GM15510 (cell line): Measurements from ENCODE around the gene MDFI.

Experiments
- POLR2A ChIP-seq: IDR thresholded peaks from 3 replicates; pipeline ENCODE4 v1.6.1; 2011; ENCODE audit warnings: borderline replicate concordance; ENCODE audit not compliant: insufficient read length; ENCODE audit errors: extremely low read depth

Gene MDFI

DNA sequence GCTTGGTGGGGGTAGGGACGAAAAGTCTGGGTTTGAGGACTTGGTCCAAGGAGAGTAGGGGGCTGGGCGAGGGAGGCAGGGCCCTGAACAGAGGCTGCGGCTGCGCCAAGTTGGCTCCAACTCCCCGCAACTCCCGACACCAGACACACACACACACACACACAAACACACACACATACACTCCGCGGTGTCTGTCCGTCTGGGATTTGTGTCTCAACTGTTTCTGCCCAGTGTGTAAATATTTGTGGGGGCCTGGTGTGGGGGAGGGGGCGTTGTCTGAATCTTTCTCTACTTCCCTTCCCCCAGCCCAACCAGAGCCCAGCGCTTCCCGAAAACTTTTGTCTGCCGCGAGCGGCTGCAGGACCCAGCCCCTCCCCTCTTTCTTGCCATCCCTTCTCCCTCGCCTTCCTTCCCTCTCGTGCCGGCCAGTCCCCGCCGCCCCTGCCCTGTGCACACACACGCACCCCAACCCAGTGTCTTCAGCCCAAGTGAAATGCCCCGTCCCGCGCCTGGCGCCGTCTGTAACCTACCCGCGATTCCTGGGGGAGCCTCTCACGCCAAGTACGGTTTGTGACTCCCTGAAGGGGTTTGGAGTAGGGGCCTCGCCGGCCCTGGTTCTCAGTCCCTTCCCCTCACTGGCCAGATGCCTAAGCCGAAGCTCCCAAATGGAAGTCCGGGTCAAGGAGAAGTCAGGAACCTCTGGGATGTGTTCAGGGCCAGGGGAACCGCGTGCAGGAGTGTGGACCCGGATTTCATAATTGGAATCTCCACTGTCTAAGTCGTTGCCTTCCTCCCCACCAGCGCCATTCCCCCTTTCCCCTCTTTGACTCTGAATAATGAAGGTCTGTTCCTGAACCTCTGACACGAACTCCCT lies 904 bp downstream of the MDFI start:
- TF ChIP-seq POLR2A, result no peak

GRCh38 chr6:41639809-41640371 lies 1.6 kb downstream of the MDFI start:
- no peak for TF ChIP-seq POLR2A

- TF ChIP-seq POLR2A, result no peak
Measured at GRCh38 chr6:41640426-41640825, 2.2 kb downstream of the MDFI start.

DNA sequence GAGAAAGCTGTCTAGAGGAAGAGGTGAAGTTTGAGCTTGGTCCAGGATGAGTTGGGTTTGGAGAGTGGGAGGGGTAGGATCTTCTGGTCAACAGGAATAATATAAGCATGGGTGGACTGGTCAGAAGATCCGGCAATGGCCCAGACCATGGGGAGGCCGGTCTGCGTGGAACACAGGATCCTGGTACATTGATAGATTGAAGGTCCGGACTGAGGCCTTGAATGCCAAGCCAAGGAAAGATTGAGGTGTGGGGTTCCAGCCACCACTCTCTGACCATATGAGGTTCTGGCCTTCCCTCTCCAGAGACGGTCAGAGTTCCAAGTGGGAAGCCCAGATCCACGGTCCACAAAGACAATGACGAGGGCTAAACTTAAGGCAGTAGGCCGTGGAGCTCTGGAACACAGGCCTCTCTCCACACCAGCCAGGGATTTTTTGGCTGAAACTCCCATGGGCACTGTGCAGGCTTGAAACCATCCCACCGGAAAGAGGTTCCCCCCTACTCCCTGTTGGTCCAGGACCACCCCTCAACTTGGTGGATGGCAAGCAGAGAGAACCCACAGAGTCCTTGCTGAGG lies 3.2 kb downstream of the MDFI start:
- TF ChIP-seq POLR2A, result no peak

- no peak for TF ChIP-seq POLR2A
Measured at GRCh38 chr6:41642090-41642959, 4.1 kb downstream of the MDFI start.

- no peak for TF ChIP-seq POLR2A
Measured at GRCh38 chr6:41642960-41643898, 5.0 kb downstream of the MDFI start.

DNA sequence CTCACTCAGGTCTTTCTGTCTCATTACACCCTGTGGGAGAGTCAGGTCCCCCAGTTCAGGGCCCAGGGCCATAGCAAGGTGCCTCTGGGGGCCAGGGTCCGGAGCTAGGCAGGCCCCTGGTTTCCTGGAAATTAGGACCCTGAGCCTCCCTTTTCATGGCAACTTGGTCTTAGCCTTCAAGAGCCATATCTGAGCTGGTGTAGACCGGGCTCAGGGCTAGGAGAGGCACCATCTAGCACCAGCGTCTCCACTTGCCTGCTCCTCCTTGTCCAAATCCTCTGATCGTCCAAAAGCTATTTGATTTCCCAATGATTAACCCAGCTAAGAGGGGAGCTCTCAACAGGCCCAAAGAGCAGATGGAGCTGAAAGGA lies 5.6 kb downstream of the MDFI start:
- TF ChIP-seq POLR2A, result no peak

- TF ChIP-seq POLR2A, result no peak
Measured at GRCh38 chr6:41644297-41644879, 6.1 kb downstream of the MDFI start.

DNA sequence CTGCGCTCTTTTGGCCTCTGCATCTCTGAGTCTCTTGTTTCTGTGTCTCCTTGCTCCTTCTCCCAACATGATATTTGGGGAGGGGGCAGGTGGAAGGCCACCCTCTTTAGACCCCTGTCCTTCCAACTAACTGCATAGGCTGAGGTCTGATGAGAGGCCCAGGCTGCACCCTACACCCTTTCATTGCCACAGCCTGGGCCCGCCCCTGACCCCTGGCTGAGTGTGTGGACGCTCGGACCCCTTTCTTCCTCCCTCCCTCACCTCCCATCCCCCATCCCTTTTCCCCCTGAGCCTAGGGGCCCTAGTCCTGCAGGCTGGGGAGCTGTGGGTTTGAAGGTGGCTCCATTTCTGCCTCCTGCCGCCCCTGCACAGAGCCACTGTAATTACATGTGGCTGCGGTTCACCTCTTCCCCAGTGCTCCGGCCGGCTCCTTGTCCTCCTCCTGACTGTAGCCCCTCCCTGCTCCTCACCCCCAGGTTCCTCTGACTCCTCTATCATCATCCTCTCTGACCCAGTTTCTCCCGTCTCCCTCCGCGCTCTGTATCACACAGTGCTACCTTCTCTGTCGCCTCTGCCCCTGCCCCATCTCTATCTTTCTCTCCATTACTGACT lies 6.8 kb downstream of the MDFI start:
- no peak for TF ChIP-seq POLR2A

GRCh38 chr6:41646026-41646795 lies 7.9 kb downstream of the MDFI start:
- TF ChIP-seq POLR2A, result no peak

DNA sequence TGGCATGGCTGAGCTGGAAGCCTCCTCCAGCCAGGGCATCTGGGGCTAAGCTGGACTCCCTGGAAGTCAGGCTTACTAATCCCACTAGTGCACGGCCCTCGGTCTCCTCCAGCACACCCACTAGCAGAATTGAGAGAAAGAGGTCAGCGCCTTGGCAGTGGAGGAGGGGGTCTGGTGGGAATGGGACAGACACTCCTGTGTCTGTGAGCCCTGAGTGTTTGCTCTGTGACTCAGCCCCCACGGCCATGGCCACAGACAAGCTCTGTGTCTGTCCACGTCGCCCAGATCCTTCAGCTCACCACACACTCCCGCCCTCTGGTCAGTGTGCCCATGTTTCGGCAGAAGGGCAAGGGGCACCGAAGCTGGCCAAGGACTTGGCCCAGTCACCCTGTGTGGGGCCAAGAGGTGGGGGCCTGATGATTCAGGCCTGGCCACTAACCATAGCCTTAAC lies 8.8 kb downstream of the MDFI start:
- TF ChIP-seq POLR2A, result no peak

DNA sequence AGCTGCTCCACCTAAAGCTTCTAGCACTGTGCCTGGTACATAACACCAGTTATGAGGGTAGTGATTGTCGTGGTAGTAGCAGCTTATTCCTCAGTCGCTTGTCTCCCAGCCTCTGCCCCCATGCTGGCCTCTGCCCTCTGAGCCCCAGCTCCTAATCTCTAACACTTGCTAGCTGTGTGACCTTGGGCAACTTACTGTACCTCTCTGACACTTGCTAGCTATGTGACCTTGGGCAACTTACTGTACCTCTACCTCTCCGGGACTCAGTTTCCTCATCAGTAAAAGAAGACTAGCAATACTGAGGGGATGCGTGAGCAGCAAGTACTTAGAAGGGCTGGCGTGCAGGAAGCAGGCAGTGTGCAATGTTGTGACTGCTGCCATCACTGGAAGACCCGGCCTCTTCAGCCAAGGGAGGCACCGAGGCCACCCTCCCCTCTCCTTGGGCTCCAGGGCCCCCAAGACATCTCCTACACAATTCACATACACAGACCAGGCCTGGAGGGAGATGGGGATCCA lies 9.9 kb downstream of the MDFI start:
- no peak for TF ChIP-seq POLR2A
